ENCODE measurements around the gene SIPA1. TPM values are rescaled to one million over a fixed set of nuclear protein-coding genes. Genes with fewer than 3 reads are reported as not detected.

The SIPA1 gene
- total RNA-seq, 2 experiments from 2014 or later, result 95.4 to 156 TPM

GRCh38 chr11:65640483-65641296 lies 2.8 kb downstream of the SIPA1 start:
- BruUV-seq (replicated peaks), result no TSS peak
- H3K36me3 ChIP-seq (ENCODE audit: insufficient read depth, low read length), result peaks cover 60% of the 10 kb centered on the region
- no peaks in the 10 kb centered on the region for H4K20me1 ChIP-seq (ENCODE audit: insufficient read depth, low read length)
- H2AFZ ChIP-seq (ENCODE audit: low read length), result no peak overlapping the region
- no peaks in the 10 kb centered on the region for H3K9me3 ChIP-seq (ENCODE audit: low read length)
- POLR2A ChIA-PET, result interaction anchor here (2.6 kb wide), 1 partner anchor 22 kb away, joined by 7 read pairs; the partner anchor contains the start of gene RELA
- peak overlapping the region; percentile 95 for H3K27ac ChIP-seq (ENCODE audit: low read depth, low read length, poor library complexity, severe bottlenecking)
- H3K9me2 ChIP-seq (ENCODE audit: insufficient read depth, low read length), result no peaks in the 10 kb centered on the region
- TF ChIP-seq, protein P1, sequence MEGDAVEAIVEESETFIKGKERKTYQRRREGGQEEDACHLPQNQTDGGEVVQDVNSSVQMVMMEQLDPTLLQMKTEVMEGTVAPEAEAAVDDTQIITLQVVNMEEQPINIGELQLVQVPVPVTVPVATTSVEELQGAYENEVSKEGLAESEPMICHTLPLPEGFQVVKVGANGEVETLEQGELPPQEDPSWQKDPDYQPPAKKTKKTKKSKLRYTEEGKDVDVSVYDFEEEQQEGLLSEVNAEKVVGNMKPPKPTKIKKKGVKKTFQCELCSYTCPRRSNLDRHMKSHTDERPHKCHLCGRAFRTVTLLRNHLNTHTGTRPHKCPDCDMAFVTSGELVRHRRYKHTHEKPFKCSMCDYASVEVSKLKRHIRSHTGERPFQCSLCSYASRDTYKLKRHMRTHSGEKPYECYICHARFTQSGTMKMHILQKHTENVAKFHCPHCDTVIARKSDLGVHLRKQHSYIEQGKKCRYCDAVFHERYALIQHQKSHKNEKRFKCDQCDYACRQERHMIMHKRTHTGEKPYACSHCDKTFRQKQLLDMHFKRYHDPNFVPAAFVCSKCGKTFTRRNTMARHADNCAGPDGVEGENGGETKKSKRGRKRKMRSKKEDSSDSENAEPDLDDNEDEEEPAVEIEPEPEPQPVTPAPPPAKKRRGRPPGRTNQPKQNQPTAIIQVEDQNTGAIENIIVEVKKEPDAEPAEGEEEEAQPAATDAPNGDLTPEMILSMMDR (conservative IDR thresholded peaks at IDR 0.05; ENCODE audit: low read length), result no peak
- no peak for TF ChIP-seq EZH2phosphoT487 (IDR thresholded peaks at IDR 0.05; ENCODE audit: borderline replicate concordance, low read depth, low read length)
- peak overlapping the region; percentile 90 for H3K4me3 ChIP-seq (ENCODE audit: low read depth, low read length, poor library complexity, severe bottlenecking)
- peak; percentile 81 for DNase-seq (ENCODE audit: low spot score)
- intact Hi-C loops (cut with micrococcal nuclease; ENCODE audit: unreplicated experiment), result loop anchor here (1.0 kb wide), 1 partner anchor 25 kb away; the partner anchor contains the start of gene PCNX3
- peaks cover 51% of the 10 kb centered on the region for H3K4me1 ChIP-seq (ENCODE audit: insufficient read depth, low read length, poor library complexity, severe bottlenecking)
- CTCF ChIA-PET (ENCODE audit: unreplicated experiment), result no interaction called here
- H3K4me2 ChIP-seq (ENCODE audit: low read length), result peak overlapping the region; percentile 97
- H3K79me2 ChIP-seq (ENCODE audit: insufficient read depth, low read depth, low read length), result peaks cover 22% of the 10 kb centered on the region; the same call in 1 of the 2 replicates

- POLR2A ChIA-PET, result no interaction called here
- Histone ChIP-seq H4K20me1 (ENCODE audit: insufficient read depth, low read length) (no peaks in the 10 kb centered on the region), H3K9me2 (ENCODE audit: insufficient read depth, low read length) (no peaks in the 10 kb centered on the region), H3K4me2 (ENCODE audit: low read length) (peak overlapping the region; percentile 97), H3K79me2 (ENCODE audit: insufficient read depth, low read depth, low read length) (peaks cover 22% of the 10 kb centered on the region; the same call in 1 of the 2 replicates), H3K9me3 (ENCODE audit: low read length) (no peaks in the 10 kb centered on the region), H2AFZ (ENCODE audit: low read length) (no peak overlapping the region), H3K4me3 (ENCODE audit: low read depth, low read length, poor library complexity, severe bottlenecking) (peak overlapping the region; percentile 90), H3K27ac (ENCODE audit: low read depth, low read length, poor library complexity, severe bottlenecking) (peak overlapping the region; percentile 95), H3K4me1 (ENCODE audit: insufficient read depth, low read length, poor library complexity, severe bottlenecking) (peaks cover 51% of the 10 kb centered on the region), H3K36me3 (ENCODE audit: insufficient read depth, low read length) (peaks cover 60% of the 10 kb centered on the region)
- CTCF ChIA-PET (ENCODE audit: unreplicated experiment), result no interaction called here
- no peak for DNase-seq (ENCODE audit: low spot score)
- TF ChIP-seq, protein P1 (conservative IDR thresholded peaks at IDR 0.05; ENCODE audit: low read length), result no peak
- no peak for TF ChIP-seq EZH2phosphoT487 (IDR thresholded peaks at IDR 0.05; ENCODE audit: borderline replicate concordance, low read depth, low read length)
- BruUV-seq (replicated peaks), result no TSS peak
- intact Hi-C loops (cut with micrococcal nuclease; ENCODE audit: unreplicated experiment), result no loop called here
Measured at GRCh38 chr11:65641297-65642013, 3.6 kb downstream of the SIPA1 start.
